Measurements from ENCODE around the gene ST7L. TPM values are rescaled to one million over a fixed set of nuclear protein-coding genes. Genes with fewer than 3 reads are reported as not detected.

The ST7L gene
- 14.5 to 18.0 TPM (median 14.8 TPM) in 3 replicates for total RNA-seq (2021)
- Bru-seq, nascent RNA, result percentile 74 among the genes with signal in this experiment
- long read RNA-seq, experiment 1, full-length matches to known transcripts, result 32 of 68 reads
- long read RNA-seq, experiment 1, partial matches to known transcripts, result 19 of 68 reads
- long read RNA-seq, experiment 1, other reads (novel, unspliced or antisense), result 17 of 68 reads
- long read RNA-seq, experiment 2, partial matches to known transcripts, result 6 of 19 reads
- long read RNA-seq, experiment 2, other reads (novel, unspliced or antisense), result 8 of 19 reads
- long read RNA-seq, experiment 3, full-length matches to known transcripts, result 23 of 48 reads
- long read RNA-seq, experiment 3, partial matches to known transcripts, result 18 of 48 reads
- long read RNA-seq, experiment 3, other reads (novel, unspliced or antisense), result 7 of 48 reads

GRCh38 chr1:112618721-112619517 lies at the start of gene ST7L:
Gene ST7L (minus strand): TSS chr1:112619141. CDS start chr1:112619113, 28 bp downstream.
- DNase-seq (ENCODE audit: low spot score) (peak; percentile 72), ATAC-seq (peak; percentile 60)
- CTCF ChIA-PET, result interaction anchor here (1.0 to 2.3 kb wide), 7 partner anchors 55 to 228 kb away, joined by 3 to 10 read pairs (median 3); partner anchors contain the start of genes MOV10 and PPM1J
- TF ChIP-seq, protein P1, sequence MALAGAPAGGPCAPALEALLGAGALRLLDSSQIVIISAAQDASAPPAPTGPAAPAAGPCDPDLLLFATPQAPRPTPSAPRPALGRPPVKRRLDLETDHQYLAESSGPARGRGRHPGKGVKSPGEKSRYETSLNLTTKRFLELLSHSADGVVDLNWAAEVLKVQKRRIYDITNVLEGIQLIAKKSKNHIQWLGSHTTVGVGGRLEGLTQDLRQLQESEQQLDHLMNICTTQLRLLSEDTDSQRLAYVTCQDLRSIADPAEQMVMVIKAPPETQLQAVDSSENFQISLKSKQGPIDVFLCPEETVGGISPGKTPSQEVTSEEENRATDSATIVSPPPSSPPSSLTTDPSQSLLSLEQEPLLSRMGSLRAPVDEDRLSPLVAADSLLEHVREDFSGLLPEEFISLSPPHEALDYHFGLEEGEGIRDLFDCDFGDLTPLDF (CRISPR knock-in tag; IDR thresholded peaks at IDR 0.05), result 0 out of 2 replicates have a peak, but pooled peaks have one; percentile 41
- TF ChIP-seq, protein P2, sequence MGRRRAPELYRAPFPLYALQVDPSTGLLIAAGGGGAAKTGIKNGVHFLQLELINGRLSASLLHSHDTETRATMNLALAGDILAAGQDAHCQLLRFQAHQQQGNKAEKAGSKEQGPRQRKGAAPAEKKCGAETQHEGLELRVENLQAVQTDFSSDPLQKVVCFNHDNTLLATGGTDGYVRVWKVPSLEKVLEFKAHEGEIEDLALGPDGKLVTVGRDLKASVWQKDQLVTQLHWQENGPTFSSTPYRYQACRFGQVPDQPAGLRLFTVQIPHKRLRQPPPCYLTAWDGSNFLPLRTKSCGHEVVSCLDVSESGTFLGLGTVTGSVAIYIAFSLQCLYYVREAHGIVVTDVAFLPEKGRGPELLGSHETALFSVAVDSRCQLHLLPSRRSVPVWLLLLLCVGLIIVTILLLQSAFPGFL (CRISPR knock-in tag; IDR thresholded peaks at IDR 0.05; ENCODE audit: borderline replicate concordance), result no peak
- no peak for TF ChIP-seq ZNF532 (CRISPR knock-in tag; IDR thresholded peaks at IDR 0.05; ENCODE audit: borderline replicate concordance)
- no peak for TF ChIP-seq FOXJ3 (CRISPR knock-in tag; IDR thresholded peaks at IDR 0.05; ENCODE audit: borderline replicate concordance)
- no peak for TF ChIP-seq ZNF671 (CRISPR knock-in tag; IDR thresholded peaks at IDR 0.05)
- no peak for TF ChIP-seq EMX1 (CRISPR knock-in tag; IDR thresholded peaks at IDR 0.05)
- TF ChIP-seq ATF6 (CRISPR knock-in tag; IDR thresholded peaks at IDR 0.05), result 0 out of 2 replicates have a peak, but pooled peaks have one; percentile 16
- no peak for TF ChIP-seq ZNF425 (CRISPR knock-in tag; conservative IDR thresholded peaks at IDR 0.05)
- TF ChIP-seq RELA (CRISPR knock-in tag; IDR thresholded peaks at IDR 0.05; ENCODE audit: borderline replicate concordance), result no peak
- peak; percentile 47; the same call in 1 of the 2 replicates for TF ChIP-seq FOXP1 (CRISPR knock-in tag; IDR thresholded peaks at IDR 0.05; ENCODE audit: borderline replicate concordance)
- no peak for TF ChIP-seq AR (CRISPR knock-in tag; IDR thresholded peaks at IDR 0.05)
- no peak; the same call in 1 of the 2 replicates for TF ChIP-seq NR1H2 (CRISPR knock-in tag; IDR thresholded peaks at IDR 0.05)
- TF ChIP-seq CBFB (CRISPR knock-in tag; IDR thresholded peaks at IDR 0.05; ENCODE audit: low read depth), result no peak
- TF ChIP-seq, protein P3, sequence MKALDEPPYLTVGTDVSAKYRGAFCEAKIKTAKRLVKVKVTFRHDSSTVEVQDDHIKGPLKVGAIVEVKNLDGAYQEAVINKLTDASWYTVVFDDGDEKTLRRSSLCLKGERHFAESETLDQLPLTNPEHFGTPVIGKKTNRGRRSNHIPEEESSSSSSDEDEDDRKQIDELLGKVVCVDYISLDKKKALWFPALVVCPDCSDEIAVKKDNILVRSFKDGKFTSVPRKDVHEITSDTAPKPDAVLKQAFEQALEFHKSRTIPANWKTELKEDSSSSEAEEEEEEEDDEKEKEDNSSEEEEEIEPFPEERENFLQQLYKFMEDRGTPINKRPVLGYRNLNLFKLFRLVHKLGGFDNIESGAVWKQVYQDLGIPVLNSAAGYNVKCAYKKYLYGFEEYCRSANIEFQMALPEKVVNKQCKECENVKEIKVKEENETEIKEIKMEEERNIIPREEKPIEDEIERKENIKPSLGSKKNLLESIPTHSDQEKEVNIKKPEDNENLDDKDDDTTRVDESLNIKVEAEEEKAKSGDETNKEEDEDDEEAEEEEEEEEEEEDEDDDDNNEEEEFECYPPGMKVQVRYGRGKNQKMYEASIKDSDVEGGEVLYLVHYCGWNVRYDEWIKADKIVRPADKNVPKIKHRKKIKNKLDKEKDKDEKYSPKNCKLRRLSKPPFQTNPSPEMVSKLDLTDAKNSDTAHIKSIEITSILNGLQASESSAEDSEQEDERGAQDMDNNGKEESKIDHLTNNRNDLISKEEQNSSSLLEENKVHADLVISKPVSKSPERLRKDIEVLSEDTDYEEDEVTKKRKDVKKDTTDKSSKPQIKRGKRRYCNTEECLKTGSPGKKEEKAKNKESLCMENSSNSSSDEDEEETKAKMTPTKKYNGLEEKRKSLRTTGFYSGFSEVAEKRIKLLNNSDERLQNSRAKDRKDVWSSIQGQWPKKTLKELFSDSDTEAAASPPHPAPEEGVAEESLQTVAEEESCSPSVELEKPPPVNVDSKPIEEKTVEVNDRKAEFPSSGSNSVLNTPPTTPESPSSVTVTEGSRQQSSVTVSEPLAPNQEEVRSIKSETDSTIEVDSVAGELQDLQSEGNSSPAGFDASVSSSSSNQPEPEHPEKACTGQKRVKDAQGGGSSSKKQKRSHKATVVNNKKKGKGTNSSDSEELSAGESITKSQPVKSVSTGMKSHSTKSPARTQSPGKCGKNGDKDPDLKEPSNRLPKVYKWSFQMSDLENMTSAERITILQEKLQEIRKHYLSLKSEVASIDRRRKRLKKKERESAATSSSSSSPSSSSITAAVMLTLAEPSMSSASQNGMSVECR (CRISPR knock-in tag; IDR thresholded peaks at IDR 0.05; ENCODE audit: borderline replicate concordance), result peak; percentile 87; the same call in 1 of the 2 replicates

More at GRCh38 chr1:112618721-112619517, at the start of gene ST7L:
- H3K4me3 Mint-ChIP-seq, result peak within 1 kb of the TSS; percentile 99
- H3K9me3 Mint-ChIP-seq, result no peaks in the 10 kb centered on the region
- H3K27ac Mint-ChIP-seq, result peak within 1 kb of the TSS; percentile 99
- POLR2A ChIA-PET, result interaction anchor here (0.9 to 2.2 kb wide), 3 partner anchors 56 to 152 kb away, joined by 3 to 16 read pairs (median 5); partner anchors contain the start of gene MOV10
- H3K36me3 Mint-ChIP-seq, result peaks cover 14% of the 10 kb centered on the region
- H3K4me1 Mint-ChIP-seq, result peaks cover 21% of the 10 kb centered on the region
- no peaks in the 10 kb centered on the region for H3K27me3 Mint-ChIP-seq (ENCODE audit: low read depth)

All from WTC11 (cell line).